Prostate gland (tissue), 2 donors: ENCODE results near the gene DNAH3. TPM values are rescaled to one million over a fixed set of nuclear protein-coding genes. Genes with fewer than 3 reads are reported as not detected.
"Not testable (repeated sequence)": the region's sequence is repeated elsewhere in the genome, so short reads cannot be mapped to it uniquely, and the experiment has no call there.

ENCODE experiments used
- DNase-seq: peaks from one replicate; pipeline ENCODE4 v3.0.0-alpha.2; 2019; ENCODE audit warnings: low spot score
- H3K27ac ChIP-seq, 2 donors: fragments of 200-600 bp; sonication (generic); 2 replicates each; pipeline ENCODE4 v1.5.1; 2017 to 2019
- H3K27me3 ChIP-seq: fragments of 200-600 bp; sonication (generic); replicated peaks from 2 replicates; pipeline ENCODE4 v1.5.1; 2019; ENCODE audit not compliant: insufficient read depth
- H3K36me3 ChIP-seq, 2 donors: fragments of 200-600 bp; sonication (generic); 1 replicate in 1 of 2; 2 replicates in 1 of 2; pipeline versions ENCODE4 v1.5.1 to v1.8.1; 2017 to 2019
- H3K4me1 ChIP-seq: fragments of 200-600 bp; sonication (generic); replicated peaks from 2 replicates; pipeline ENCODE4 v1.5.1; 2019
- H3K4me3 ChIP-seq, 2 donors: fragments of 200-600 bp; sonication (generic); 2 replicates each; pipeline ENCODE4 v1.5.1; 2017 to 2019
- H3K9me3 ChIP-seq: fragments of 200-600 bp; sonication (generic); 2 replicates; pipeline ENCODE4 v1.5.1; 2017
- CTCF ChIP-seq, 4 experiments: fragments of 200-600 bp in 2 of 4; fragments of 450-650 bp in 2 of 4; sonication (generic) in 2 of 4; IDR thresholded peaks; 1 replicate in 3 of 4; 2 replicates in 1 of 4; pipeline ENCODE4 v1.5.1; 2016 to 2019; ENCODE audit warnings: antibody characterized with exemption in 4 of 4, mild to moderate bottlenecking in 2 of 4, moderate library complexity in 2 of 4
- POLR2A ChIP-seq: fragments of 450-650 bp; IDR thresholded peaks from one replicate; pipeline ENCODE4 v1.6.1; 2016; ENCODE audit warnings: antibody characterized with exemption, mild to moderate bottlenecking
- POLR2AphosphoS5 ChIP-seq: sonication (generic); formaldehyde crosslinking; IDR thresholded peaks from one replicate; pipeline ENCODE4 v1.6.1; 2017; ENCODE audit warnings: antibody characterized with exemption
- WGBS: methylation state at CpG from one replicate; pipeline ENCODE4 v1.1.5; 2018; 5-methylcytosine and 5-hydroxymethylcytosine counted together
- intact Hi-C: fragments of 100-400 bp; cut with DNase I; formaldehyde crosslinking; loops from one replicate; pipeline ENCODE4 v1.14.2; 2022
- total RNA-seq, 2 donors: library from RNA; depleted of rRNA; stranded (reverse); fragments of >200 nt; gene quantifications; one replicate each; pipeline ENCODE4 v1.1.0, GENCODE V29; 2016

DNAH3 gene
- total RNA-seq, 2 donors from 2014 or later = 0.09 to 8.0 TPM

- intact Hi-C loops = no loop called here
- no peaks in the 10 kb centered on the region for H3K4me1 ChIP-seq
- no peaks in the 10 kb centered on the region for H3K36me3 ChIP-seq
- H3K9me3 ChIP-seq = no peaks in the 10 kb centered on the region
- H3K27ac ChIP-seq = no peak overlapping the region
- WGBS = 62% methylated on average over 4 of the region's 4 CpGs
- H3K27me3 ChIP-seq = no peaks in the 10 kb centered on the region
- H3K4me3 ChIP-seq = no peak overlapping the region
- DNase-seq = no peak
- TF ChIP-seq POLR2A (no peak), POLR2AphosphoS5 (no peak), CTCF (IDR thresholded peaks at IDR 0.05) (no peak)
Observed at GRCh38 chr16:21060027-21060510, 90.6 kb downstream of the DNAH3 start.

- Histone ChIP-seq H3K4me3 (no peak overlapping the region), H3K9me3 (no peaks in the 10 kb centered on the region), H3K27ac (no peak overlapping the region), H3K4me1 (no peaks in the 10 kb centered on the region), H3K27me3 (no peaks in the 10 kb centered on the region), H3K36me3 (no peaks in the 10 kb centered on the region)
- TF ChIP-seq POLR2AphosphoS5 (no peak), CTCF (IDR thresholded peaks at IDR 0.05) (no peak), POLR2A (no peak)
- 86% methylated on average over 7 of the region's 7 CpGs for WGBS
- DNase-seq = no peak
- intact Hi-C loops = no loop called here
Observed at GRCh38 chr16:21057875-21058274, 92.8 kb downstream of the DNAH3 start.

- TF ChIP-seq POLR2AphosphoS5 (no peak), CTCF (IDR thresholded peaks at IDR 0.05) (no peak)
- Histone ChIP-seq H3K9me3 (no peaks in the 10 kb centered on the region), H3K27ac (no peak overlapping the region), H3K36me3 (no peaks in the 10 kb centered on the region), H3K4me1 (no peaks in the 10 kb centered on the region), H3K4me3 (no peak overlapping the region), H3K27me3 (no peaks in the 10 kb centered on the region)
- intact Hi-C loops = no loop called here
- DNase-seq = no peak
- WGBS = 52% methylated on average over 3 of the region's 3 CpGs
Observed at GRCh38 chr16:21056396-21056795, 94.2 kb downstream of the DNAH3 start.

- 90% methylated on average over 4 of the region's 4 CpGs for WGBS
- H3K4me3 ChIP-seq = not testable (repeated sequence)
Observed at GRCh38 chr16:21055738-21056137, 94.9 kb downstream of the DNAH3 start.

GRCh38 chr16:21053590-21053989 lies 97.1 kb downstream of the DNAH3 start:
- Histone ChIP-seq H3K27ac (no peak overlapping the region), H3K4me1 (no peaks in the 10 kb centered on the region), H3K27me3 (no peaks in the 10 kb centered on the region), H3K9me3 (no peaks in the 10 kb centered on the region), H3K36me3 (no peaks in the 10 kb centered on the region), H3K4me3 (no peak overlapping the region)
- DNase-seq = no peak
- intact Hi-C loops = no loop called here
- 89% methylated on average over 1 of the region's 1 CpG for WGBS
- no peak for TF ChIP-seq POLR2AphosphoS5
- TF ChIP-seq POLR2A = no peak
- TF ChIP-seq CTCF (IDR thresholded peaks at IDR 0.05) = no peak

More at GRCh38 chr16:21055738-21056137, 94.9 kb downstream of the DNAH3 start:
- H3K27me3 ChIP-seq, intact Hi-C loops, H3K9me3 ChIP-seq, DNase-seq, H3K4me1 ChIP-seq, H3K27ac ChIP-seq, H3K36me3 ChIP-seq: not testable (repeated sequence)

GRCh38 chr16:21048091-21048912 lies 102.3 kb downstream of the DNAH3 start:
- H3K36me3 ChIP-seq, H3K27me3 ChIP-seq, intact Hi-C loops, H3K4me3 ChIP-seq, H3K9me3 ChIP-seq, H3K27ac ChIP-seq, H3K4me1 ChIP-seq: not testable (repeated sequence)
- peak; percentile 6 for DNase-seq
- 71% methylated on average over 31 of the region's 31 CpGs for WGBS
